C4-2B (cell line): ENCODE results near the gene ILKAP.

Experiments
- H3K27ac ChIP-seq: fragments of 450-650 bp; 2 replicates; pipeline ENCODE4 v1.5.1; 2017
- CTCF ChIP-seq: fragments of 450-650 bp; conservative IDR thresholded peaks from 2 replicates; pipeline ENCODE4 v1.5.1; 2017; ENCODE audit warnings: mild to moderate bottlenecking
- ZFX ChIP-seq: fragments of 450-650 bp; IDR thresholded peaks from 2 replicates; pipeline ENCODE4 v1.6.1; 2017

The ILKAP gene

GRCh38 chr2:238126338-238126737, 77.2 kb downstream of the ILKAP start:
- no peak overlapping the region for H3K27ac ChIP-seq
- TF ChIP-seq CTCF, result no peak
- no peak for TF ChIP-seq ZFX

GRCh38 chr2:238125127-238125885, 78.2 kb downstream of the ILKAP start:
- no peak overlapping the region for H3K27ac ChIP-seq
- no peak for TF ChIP-seq ZFX
- no peak for TF ChIP-seq CTCF

DNA sequence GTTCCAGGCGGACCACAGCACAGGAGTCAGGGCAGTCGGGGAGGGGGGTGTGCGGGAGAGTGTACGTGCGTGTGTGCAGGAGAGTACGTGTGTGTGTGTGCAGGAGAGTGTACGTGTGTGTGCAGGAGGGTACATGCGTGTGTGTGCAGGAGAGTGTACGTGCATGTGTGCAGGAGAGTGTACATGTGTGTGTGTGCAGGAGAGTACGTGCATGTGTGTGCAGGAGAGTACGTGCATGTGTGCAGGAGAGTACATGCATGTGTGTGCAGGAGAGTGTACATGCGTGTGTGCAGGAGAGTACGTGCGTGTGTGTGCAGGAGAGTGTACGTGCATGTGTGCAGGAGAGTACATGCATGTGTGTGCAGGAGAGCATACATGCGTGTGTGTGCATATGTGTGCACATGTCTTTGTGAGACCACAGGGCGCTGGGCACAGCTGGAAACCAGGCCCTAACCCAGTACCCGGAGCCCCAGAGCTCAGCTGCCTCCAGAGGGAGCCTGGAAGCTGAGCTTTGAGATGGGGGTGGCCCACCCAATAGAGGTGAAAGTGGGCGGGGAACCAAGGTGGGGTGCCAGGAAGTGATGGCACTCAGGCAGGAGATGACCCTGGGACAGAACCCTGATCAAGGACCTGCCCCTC, 78.9 kb downstream of the ILKAP start:
- TF ChIP-seq CTCF (no peak), ZFX (no peak)

DNA sequence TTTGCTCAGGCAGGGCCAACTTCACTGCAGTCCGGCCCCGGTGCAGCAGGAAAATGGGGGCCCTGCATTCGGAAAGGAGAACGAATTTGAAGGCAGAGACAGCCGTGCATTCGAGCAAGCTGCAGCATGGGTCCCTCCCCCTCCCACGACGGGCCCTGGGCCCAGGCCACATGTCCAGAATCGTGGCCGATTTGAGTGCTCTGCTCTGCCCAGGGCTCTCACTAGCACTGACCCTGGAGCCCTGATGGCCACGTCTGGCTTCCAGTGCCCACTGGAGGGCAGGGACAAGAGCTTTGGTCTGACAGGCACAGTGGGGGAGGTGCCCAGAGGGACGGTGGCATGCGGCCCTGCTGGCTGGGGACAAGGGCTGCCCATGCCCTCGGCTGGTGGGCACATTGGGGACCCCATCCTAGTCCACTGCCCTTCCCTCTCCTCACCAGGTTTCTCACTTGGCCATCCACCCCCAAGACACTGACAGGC, 79.5 kb downstream of the ILKAP start:
- TF ChIP-seq CTCF (no peak), ZFX (no peak)
- H3K27ac ChIP-seq, result no peak overlapping the region

More for the DNA sequence above, 78.9 kb downstream of the ILKAP start:
- no peak overlapping the region for H3K27ac ChIP-seq

GRCh38 chr2:238123218-238123971, 80.1 kb downstream of the ILKAP start:
- no peak overlapping the region for H3K27ac ChIP-seq
- TF ChIP-seq CTCF (no peak), ZFX (no peak)

DNA sequence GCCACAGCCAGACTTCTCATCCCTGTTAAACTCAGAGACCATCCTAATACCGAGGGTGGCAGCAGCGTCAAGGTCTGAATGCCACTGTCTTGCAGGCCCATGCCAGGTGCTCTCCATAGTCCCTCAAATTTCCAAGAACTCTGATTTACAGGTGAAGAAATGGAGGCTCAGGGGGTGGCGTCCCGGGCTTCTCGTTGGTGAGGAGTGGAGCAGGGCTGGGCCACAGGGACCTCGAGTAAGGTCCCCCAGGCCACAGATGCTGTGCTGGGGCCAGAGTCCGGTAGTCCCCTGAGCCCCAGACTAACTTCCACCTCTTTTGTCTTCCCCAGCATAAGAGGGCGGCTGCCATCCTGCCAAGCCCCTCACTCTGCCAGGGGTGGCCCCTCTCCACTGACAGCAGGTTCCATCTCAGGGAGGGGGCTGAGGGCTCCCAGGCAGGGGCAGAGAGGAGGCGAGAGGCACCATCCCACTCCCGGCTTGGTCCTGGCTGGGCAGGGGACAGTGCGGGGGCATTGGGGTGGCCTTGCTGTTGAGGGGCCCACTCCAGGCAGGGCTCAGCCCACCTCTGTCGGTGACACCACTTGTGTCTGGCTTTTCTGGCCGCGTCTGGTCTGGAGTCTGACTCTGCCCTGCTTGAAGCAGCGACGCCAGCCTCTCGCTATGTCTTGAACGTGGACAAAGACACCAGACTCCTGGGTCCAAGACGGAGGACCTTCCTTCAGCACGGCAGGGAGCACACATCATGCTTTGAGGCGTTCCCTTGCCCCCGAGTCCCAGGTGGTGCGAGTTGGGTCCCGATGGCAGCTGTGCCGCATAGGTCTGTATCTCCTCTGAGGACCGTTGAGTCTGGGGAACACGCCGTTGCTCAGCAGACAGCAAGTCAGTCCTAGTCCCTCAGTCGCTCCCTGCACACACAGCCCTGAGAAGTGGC, 80.9 kb downstream of the ILKAP start:
- TF ChIP-seq ZFX (no peak), CTCF (no peak)

More for the DNA sequence above, 80.9 kb downstream of the ILKAP start:
- no peak overlapping the region for H3K27ac ChIP-seq
